ENCODE measurements around the gene TNFSF13.
A peak's percentile ranks its signal among the peaks of the same experiment; 100 is the strongest.
"Not testable (repeated sequence)": the region's sequence is repeated elsewhere in the genome, so short reads cannot be mapped to it uniquely, and the experiment has no call there.

The TNFSF13 gene

DNA sequence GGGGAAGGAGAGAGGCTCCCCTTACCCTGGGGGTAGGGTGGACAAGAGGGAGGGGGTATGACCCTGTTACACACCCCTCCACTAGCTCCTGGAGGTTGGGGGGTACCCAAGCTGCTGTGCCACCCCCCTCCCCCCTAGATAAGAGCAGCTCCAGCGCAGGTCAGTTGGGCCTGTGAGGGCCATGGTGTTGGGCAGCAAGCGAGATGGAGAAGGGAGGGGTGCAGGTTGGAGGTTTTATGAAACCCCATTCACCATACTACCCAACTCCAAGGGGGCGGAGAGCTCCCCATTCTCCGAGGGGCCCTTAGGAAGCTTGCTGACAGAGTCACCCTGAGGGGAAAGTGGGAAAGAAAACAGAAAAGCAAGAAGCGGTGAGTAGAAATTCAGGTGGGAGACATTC is 33.0 kb downstream of the TNFSF13 start:
- H3K27ac ChIP-seq = peak overlapping the region; percentile 61; the same call in 1 of the 2 replicates

GRCh38 chr17:7592422-7593021 is 34.0 kb downstream of the TNFSF13 start:
- no peak for TF ChIP-seq ZFX (IDR thresholded peaks at IDR 0.05; ENCODE audit: borderline replicate concordance)
- TF ChIP-seq, protein P1, sequence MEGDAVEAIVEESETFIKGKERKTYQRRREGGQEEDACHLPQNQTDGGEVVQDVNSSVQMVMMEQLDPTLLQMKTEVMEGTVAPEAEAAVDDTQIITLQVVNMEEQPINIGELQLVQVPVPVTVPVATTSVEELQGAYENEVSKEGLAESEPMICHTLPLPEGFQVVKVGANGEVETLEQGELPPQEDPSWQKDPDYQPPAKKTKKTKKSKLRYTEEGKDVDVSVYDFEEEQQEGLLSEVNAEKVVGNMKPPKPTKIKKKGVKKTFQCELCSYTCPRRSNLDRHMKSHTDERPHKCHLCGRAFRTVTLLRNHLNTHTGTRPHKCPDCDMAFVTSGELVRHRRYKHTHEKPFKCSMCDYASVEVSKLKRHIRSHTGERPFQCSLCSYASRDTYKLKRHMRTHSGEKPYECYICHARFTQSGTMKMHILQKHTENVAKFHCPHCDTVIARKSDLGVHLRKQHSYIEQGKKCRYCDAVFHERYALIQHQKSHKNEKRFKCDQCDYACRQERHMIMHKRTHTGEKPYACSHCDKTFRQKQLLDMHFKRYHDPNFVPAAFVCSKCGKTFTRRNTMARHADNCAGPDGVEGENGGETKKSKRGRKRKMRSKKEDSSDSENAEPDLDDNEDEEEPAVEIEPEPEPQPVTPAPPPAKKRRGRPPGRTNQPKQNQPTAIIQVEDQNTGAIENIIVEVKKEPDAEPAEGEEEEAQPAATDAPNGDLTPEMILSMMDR (IDR thresholded peaks at IDR 0.05) = no peak
- peak overlapping the region; percentile 61; the same call in 1 of the 2 replicates for H3K27ac ChIP-seq

More for the DNA sequence above, 33.0 kb downstream of the TNFSF13 start:
- TF ChIP-seq, protein P1 (IDR thresholded peaks at IDR 0.05) = no peak
- TF ChIP-seq ZFX (IDR thresholded peaks at IDR 0.05; ENCODE audit: borderline replicate concordance) = no peak

DNA sequence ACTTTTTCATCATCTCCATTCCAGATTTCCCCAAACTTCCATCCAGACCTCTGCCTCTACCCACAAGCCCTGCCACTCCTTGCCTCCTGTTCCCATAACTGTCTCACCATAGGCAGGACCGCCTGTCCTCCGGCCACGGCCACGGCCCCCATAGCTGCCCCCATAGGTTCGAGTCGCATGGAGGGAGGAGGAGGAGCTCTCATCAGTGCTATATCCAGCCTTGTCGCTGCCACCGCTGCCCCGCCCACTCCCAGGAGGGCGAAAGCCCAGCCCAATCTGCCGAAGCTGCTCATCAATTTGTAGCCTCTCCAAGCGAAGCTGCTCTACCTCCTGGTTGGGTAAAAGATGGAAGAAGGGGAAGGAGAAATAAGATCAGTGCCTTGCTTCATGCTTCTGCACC is 34.7 kb downstream of the TNFSF13 start:
- TF ChIP-seq ZFX (IDR thresholded peaks at IDR 0.05; ENCODE audit: borderline replicate concordance) = no peak
- TF ChIP-seq, protein P1 (IDR thresholded peaks at IDR 0.05) = no peak
- H3K27ac ChIP-seq = no peak overlapping the region

GRCh38 chr17:7597561-7597960 is 39.0 kb downstream of the TNFSF13 start:
- H3K27ac ChIP-seq = not testable (repeated sequence)

DNA sequence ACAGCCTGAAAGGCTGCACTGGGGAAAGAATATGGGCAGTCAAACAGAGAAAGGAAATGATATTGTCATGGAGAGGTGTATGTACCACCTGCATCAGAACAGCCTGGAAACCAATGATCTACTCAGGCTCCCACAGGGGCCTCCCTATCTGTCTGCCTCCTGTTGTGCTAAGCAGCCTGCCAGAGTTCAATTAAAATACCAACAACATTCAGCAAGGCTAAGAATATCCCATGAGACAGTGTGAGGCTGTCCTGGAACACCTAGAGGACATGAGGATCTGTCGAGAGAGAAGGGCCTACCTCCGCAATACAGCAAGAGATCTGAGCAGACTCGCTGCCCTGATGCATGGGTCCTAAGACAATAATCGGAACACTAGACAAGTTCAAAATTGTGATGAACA is 47.7 kb downstream of the TNFSF13 start:
- no peak overlapping the region for H3K27ac ChIP-seq
- TF ChIP-seq, protein P1 (IDR thresholded peaks at IDR 0.05) = no peak
- no peak for TF ChIP-seq ZFX (IDR thresholded peaks at IDR 0.05; ENCODE audit: borderline replicate concordance)

GRCh38 chr17:7610641-7611040 is 52.1 kb downstream of the TNFSF13 start:
- no peak for TF ChIP-seq ZFX (IDR thresholded peaks at IDR 0.05; ENCODE audit: borderline replicate concordance)
- TF ChIP-seq, protein P1 (IDR thresholded peaks at IDR 0.05) = no peak
- H3K27ac ChIP-seq = peak overlapping the region; percentile 28; the same call in 1 of the 2 replicates

All from 22Rv1 (cell line).